Stimulated activated CD8-positive, alpha-beta memory T cell treated with anti-CD3 and anti-CD28 coated beads, Interleukin-7, amount 100 ng/mL, for 48 hours (primary cell): ENCODE results near the gene MSANTD4.
"Not testable (repeated sequence)": the region's sequence is repeated elsewhere in the genome, so short reads cannot be mapped to it uniquely, and the experiment has no call there.

Experiments
- DNase-seq, 2 donors: peaks; one replicate each; pipeline ENCODE4 v3.0.0-alpha.2; 2020; ENCODE audit warnings: low read depth in 1 of 2; ENCODE audit errors: extremely low read depth in 1 of 2

The MSANTD4 gene

DNA sequence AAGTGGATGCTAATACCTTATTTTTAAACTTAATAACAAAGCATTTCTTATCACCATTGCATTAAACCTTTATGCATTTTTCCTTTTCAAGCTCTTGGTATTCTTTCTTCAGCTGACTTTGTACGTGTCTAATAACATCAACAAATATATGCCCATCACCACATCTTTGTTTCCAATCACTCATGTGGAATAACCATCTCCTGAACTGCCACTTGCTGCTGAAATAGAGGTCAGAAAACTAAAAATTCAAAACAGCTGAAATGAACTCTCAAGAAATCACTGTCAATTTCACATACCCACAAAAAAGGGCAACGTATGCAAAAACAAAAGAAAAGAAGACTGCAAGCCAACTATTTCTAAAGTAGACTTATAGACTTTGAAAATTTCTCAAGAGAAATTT, 7.4 kb downstream of the MSANTD4 start:
- no peak for DNase-seq

DNA sequence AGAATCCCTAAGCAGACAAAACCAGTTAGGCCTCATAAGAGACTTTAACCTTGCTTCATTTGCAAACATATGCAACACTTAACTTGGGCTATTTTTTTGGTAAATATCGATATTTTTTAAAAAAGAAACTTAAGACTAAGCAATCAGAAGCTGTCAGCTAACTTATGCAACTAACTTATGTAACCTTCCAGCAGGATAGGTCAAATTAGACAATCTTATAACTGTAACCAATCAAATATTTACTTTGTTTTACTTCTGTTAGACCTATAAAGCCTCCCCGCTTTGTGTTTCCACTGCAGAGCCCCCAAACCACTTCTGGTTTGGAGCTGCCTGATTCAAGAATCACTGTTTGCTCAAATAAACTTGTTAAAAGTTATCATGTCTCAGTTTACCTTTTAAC, 8.0 kb downstream of the MSANTD4 start:
- DNase-seq: no peak

DNA sequence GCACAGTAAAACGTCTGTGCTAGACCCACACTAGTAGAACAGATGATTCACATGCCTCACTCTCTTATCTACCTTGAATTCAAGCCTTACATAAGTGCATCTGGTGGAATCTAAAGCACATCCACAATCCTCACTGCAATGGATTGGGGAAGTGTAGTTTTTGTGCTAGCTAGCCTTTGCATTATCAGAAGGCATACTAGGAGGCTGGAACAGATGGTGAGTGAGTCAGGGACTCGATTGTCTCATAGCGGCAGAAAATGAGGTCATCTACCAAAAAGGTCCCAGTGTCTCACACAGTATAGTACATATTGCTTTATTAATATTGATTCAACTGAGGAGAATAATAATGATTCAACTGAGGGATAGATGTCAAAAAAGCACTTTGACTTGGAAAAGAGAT, 9.3 kb downstream of the MSANTD4 start:
- no peak for DNase-seq

DNA sequence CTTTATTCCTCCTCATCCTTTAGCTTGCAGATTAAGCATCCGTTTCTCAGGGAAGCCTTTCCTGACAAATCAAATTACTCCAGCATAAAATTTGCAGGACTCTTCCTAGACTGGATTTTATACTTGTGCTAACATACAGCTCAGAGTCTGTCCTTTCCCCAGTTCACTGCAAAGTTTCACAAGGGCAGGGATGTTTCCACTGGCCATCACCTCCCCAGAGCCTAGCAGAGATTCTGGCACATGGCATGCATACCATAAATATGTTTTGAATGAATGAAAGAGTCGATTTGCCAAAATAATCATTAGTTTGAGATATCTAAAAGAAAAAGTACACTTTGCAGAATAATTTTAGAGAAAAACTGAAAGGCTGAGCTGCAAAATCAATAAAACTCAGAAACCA, 10.6 kb downstream of the MSANTD4 start:
- DNase-seq: no peak

DNA sequence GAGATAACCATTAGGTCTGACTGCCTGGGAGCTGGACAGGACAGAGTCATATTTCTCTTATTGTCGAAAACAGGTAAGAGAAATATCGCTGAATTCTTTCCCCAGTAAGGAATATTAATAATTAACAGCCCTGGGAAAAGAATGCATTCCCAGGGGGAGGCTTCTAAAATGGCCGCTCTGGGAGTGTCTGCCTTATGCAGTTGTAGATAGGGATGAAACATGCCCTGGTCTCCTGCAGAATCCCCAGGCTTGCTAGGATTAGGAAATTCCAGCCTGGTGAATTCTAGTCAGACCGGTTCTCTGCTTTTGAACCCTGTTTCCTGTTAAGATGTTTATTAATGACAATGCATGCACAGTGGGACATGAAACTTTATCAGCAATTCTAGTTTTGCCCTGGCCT, 18.9 kb downstream of the MSANTD4 start:
- not testable (repeated sequence) for DNase-seq

DNA sequence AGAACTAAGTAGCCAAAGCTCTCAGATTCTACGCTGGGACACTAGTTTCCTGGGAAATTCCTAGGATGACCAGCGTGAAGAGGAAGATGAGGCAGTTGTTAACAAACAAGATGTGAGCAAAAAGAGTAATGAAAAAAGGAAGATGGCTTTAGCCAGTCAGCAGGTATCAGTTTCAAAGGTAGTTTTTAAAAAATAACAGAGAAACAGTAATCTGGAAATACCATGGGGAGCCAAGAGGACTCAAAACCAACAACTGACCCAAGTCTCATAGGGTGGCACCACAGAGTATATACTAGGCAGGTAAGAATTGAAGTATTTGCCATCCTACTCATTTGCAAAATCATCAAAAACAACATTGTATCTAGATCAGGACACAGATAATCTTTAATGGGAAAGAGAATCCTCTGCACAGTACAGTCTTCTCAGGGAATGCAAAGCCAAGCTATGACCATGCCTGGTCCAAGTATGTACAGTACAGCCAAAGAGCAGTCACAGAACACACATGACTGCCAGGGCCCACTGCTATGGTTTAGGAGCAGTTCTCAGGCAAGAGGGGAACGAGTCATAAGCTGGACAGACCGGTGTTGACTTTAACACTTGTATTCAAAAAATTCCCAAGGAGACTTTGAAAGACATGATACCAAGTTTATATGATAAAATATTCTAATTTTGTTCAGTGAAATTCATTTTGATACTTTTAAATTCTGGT, 20.6 kb downstream of the MSANTD4 start:
- DNase-seq: no peak

DNA sequence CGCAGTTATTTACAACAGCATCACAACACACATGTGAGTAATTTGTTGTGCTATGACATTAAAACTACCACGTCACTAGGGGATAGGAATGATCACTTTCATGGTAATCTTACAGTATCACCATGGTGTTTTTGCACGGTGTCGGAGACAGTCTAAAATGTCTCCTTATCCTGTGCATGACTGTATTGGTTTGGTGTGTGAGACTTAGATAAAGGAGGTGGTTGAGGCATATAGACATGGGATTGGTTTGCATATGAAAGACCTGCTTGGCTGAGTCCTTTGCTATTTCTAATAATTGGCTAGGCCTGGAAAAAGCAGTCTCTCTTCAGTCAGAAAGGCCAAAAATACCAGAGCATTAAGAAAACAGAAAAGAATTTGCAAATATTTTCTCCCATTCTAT, 30.2 kb downstream of the MSANTD4 start:
- DNase-seq: no peak

DNA sequence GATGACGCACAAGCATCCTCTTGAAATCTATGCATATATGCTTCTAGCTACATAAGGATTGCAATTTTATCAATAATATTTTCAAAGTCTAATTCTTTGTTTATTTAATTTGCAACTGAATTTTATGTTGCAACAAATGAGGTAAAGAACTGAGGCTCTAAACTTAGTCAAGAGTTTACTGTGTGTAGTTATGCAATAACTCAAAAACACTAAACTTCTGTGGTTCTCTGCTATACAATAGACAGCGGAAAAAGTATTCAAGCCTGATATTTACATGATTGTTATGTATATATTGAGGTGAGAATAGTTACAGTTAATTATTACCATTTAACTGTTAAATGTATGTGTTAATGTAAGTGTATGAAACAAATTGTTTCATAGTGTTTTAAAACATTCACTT, 32.9 kb downstream of the MSANTD4 start:
- no peak for DNase-seq

DNA sequence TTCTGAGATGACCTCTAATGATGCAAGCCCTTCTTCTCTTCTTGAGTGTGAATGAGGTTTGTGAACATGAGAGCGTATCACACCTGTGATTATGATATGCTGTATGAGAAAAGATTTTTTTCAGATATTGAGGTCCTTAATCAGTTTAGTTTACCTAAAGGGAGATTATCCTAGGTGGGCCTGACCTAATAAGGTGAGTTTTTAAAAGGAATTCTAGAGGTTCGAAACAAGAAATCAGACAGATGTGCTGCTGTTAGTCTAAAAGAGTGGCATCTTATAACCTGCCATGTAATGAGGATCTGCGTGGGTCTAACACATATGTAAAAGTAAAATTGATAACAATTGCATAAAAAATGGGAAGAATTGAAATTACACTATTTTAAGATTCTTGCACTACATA, 33.8 kb downstream of the MSANTD4 start:
- DNase-seq: no peak

DNA sequence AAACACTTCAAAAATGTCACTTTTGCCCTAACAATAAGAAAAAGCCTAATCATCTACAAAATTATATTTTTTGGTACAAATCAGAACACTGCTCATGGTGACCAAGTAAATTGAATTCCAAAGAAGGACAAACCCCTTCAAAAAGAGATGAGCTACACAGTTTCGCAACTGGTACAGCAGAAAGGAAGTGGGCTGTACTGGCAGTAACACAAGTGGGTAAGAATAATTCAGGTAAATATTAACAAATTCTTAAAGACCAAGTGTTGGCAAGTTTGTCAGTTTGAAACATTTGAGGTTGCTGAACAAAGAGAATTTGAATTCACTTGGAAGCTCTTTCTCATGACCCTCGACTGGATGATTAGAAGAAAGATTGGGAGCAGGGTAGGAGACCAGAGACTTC, 35.5 kb downstream of the MSANTD4 start:
- DNase-seq: no peak

DNA sequence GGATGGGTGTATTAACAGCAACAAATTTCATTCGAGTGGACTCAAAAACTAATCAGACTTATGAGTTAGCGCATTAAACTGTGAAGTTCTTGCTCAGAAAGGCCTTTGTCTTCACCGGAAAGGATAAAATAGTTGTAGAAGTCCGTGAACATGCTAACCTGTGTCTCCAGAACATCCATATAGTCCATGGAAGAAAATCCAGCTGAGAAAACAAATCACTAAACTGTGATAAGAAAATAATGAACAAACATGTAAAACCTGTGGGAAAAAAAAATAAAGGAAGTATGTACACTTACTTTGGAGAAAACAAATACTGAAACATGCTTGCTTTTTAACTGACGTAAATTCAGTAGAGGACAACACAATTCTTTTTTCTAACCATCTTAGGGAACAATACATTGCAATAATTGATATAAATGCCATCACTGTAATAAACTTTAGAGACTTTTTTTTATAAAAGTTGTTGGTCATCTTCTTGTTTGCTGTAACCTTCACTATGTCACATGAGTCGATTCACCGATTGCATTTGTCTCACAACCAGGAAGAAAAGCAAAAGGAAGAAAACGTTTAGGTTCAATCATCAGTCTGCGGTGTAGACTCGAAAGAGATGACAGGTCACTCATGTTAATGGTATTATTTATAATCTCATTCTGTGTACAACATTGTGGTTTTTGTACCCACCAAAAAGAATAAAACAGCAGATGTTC, 41.9 kb downstream of the MSANTD4 start:
- DNase-seq: no peak

DNA sequence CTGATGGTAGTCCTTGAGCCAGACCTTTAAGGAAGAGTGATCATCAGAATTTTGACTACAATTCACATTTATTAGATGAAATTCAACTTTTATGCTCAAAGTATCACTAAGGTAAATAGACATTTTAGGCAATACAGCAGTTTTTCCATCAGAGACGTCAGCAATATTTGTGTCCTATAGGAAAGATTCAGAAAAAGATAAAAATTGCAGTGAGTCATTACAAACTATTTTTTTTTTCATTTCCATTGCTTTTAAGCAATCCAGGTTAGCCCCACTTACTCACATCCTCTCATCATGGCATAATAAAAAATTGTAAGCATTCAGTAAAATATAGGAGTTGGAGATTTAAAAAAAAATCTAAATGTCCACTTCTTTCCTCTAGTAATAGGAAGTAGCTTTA, 46.9 kb downstream of the MSANTD4 start:
- DNase-seq: no peak

DNA sequence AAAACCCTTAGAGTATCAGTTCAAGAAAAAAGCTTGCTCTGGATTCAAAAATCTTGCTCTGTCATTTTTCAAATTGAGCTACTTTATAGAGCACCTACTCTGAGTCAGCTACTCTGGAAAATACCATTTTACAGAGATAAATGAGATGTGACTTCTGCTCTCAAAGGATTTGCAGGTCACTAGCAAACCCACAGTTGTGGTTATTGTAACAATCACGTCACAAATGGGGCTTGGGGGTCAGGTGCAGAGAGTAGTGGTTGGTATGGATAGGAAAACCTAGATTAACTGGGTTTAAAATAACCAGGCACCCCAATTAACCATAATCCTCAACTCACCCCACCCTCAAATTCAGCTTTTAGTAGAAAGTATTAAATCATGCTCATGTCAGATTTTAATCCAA, 52.3 kb downstream of the MSANTD4 start:
- DNase-seq: no peak

DNA sequence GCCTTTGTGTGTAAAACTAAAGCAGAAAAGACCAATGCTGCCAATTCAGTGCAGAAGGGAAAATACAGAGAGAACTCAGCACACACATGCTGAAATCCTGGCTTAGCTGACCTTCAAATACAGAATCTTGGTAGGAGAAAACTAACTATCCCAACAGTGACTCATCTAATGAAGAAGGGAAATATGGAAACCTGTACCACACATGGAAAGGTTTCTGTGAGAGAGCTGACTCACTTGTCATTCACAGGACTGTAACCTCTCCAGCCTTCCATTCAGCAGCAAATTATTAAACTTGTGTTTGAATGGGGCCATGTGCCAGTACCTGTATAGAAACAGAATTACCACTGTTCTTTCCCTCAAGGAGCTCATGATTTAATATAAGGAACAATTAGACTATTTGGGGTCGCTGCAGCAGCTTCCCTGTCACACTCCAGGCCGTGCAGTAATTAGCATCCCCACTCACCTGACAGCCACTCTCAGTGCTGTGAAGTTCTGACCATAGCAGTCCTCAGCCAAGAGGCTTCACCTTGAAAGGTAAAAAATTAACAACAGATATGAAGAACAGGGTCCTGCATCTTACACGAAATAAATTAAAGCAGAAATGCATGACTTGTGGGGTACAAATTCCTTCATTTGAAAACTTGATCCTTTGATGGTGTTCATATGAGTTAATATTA, 53.9 kb downstream of the MSANTD4 start:
- DNase-seq: no peak

DNA sequence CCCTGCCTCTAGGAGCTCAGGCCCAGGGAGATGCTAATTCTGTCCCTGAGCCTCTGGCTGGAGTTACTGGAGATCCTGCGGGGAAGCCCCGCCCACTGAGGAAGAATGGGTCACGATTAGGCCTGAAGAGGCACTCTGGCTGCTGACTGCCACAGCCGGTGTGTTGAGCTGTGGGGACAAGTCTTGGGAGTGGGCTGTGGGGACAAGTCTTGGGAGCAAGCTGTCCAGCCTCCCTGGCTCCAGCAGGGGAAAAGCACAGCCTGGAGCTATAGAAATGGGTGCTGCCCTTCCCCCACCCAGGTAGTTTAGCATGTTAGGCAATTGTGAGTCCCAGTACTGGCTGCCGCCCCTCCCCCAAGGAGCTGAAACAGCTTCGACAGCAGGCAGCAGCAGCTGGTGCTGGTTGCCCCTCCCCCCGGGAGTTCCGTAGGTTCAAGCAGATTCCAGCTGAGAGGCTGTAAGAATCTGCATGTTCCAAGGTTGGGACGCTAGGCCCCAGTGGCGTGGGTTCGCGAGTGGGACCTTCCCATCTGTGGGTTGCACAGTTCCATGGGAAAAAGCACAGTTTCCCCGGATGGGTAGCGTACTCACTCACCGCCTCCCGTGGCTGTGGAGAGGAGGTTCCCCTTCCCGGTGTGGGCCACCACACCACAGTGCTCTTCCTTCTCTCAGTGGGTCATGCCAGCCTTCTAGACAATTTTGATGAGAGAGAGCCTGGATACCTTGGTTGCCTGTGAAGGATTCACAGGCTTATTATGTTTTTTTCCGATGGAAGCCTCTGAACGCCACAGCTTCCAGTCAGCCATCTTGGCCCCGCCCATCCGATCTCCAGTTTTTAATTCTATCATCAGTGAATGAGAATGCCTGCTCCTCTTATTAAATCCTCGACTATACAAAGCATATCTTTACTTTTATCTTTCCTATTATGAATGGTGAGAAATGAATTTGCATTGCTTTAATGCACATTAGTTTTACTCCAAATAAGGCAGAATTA, 61.5 kb downstream of the MSANTD4 start:
- DNase-seq: no peak
